ENCODE data around the gene COX6A2.

- TF ChIP-seq POLR2AphosphoS5 (IDR thresholded peaks at IDR 0.05; ENCODE audit: borderline replicate concordance, low read depth, low read length) (no peak), EZH2 (IDR thresholded peaks at IDR 0.05) (no peak), FOXP2 (optimal IDR thresholded peaks at IDR 0.05; ENCODE audit: control extremely low read depth, extremely low read length, insufficient read depth) (no peak)
Observed at GRCh38 chr16:31421587-31421986, 6.6 kb downstream of the COX6A2 start.
